Measurements from ENCODE around the gene LPP.

The LPP gene

GRCh38 chr3:188170461-188171459 lies 16.8 kb downstream of the LPP start:
- DNase-seq (ENCODE audit: low read depth) = no peak

- no peak for DNase-seq (ENCODE audit: low read depth)
Observed at GRCh38 chr3:188171682-188172467, 17.9 kb downstream of the LPP start.

DNA sequence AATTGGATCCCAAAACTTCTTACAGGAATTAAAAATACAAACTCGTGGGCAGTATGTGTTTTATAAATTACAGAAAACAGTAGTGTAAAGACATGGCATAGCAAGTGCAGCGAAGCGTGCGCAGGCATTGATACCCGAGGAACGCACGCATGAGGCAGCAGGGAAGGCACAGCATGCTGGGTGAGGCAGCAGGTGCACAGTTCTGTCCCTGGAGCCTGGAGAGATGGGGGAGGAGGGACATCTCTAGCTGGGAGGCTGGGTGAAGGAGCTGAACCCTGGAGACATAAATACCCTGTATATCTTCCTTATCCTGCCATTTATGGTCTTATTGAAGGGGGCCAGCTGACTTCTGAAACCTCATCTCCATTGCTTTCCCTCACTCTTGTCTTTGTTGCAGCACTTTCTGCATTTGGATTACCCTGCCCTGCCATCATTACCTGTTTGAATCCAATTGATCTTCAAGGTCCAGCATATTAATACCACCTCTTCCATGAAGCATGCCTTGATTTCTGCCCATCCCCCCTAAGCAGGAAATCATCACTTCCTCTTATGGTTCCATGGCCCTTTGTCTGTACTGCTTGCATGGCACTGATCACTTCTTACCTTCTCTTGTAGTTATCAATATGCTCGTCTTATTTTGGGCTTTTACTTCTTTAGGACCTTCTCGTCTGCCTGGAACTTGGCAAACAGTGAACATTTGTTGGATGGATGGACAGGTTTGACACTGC lies 20.5 kb downstream of the LPP start:
- no peak for DNase-seq (ENCODE audit: low read depth)

DNA sequence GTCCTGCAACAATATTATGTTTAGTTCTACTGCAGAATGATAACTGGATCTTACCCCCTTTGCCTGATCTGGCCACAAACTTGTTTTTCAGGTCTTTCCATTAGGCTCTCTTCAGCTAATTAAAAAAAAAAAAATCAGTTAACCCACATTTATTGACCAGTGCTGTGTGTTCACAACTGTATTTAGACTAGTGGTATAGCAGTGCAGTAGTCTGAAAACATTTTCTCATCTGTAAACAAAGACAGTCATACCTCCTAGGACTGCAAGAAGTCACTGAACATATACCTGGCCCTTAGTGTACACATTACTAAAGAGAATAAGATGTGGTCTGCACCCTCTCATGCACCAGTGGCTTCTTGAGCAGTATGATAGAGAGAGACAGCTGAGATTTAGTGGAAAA lies 22.5 kb downstream of the LPP start:
- DNase-seq (ENCODE audit: low read depth) = no peak

DNA sequence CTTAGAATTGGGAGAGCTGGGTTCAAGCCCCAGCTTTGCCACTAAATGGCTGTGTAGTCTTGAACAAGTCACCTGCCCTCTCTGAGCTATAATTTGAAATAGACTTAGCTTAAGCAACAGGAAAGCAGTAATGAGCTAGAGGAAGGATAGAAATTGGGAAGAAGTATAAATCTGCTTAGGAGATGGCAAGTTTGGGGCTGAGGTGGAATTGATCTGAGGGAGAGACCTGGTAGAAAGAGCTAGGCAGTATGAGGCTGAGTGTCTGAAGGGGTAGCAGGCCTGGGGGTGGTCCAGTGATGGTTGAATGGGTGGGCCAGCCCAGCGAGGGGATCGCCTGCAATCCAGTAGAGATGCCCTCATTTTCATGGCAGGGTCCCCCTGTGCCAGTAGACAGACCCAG lies 22.9 kb downstream of the LPP start:
- no peak for DNase-seq (ENCODE audit: low read depth)

GRCh38 chr3:188177721-188178120 lies 23.8 kb downstream of the LPP start:
- DNase-seq (ENCODE audit: low read depth) = no peak

- no peak for DNase-seq (ENCODE audit: low read depth)
Observed at GRCh38 chr3:188178293-188178936, 24.5 kb downstream of the LPP start.

GRCh38 chr3:188179006-188179966 lies 25.3 kb downstream of the LPP start:
- DNase-seq (ENCODE audit: low read depth) = peak; percentile 78

DNA sequence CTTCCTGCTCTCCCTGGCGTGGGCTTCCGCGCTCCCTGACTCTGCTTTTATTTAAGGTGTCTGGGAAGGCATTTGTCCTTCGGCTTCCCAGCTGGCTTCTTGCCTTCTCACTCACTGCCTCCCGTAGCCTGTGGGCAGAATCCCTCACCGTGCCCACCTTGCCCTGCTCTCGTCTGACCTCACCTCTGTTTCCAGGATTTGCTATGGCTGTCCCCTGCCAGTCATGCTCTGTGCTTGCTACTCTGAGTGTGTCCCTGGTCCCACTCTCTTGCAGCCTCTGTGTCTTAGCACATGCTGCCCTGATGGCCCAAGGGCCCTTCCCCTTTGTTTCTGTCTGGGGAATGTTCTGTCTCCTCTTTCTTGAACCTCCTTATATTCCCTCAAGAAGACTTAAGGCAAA lies 26.2 kb downstream of the LPP start:
- DNase-seq (ENCODE audit: low read depth) = no peak

DNA sequence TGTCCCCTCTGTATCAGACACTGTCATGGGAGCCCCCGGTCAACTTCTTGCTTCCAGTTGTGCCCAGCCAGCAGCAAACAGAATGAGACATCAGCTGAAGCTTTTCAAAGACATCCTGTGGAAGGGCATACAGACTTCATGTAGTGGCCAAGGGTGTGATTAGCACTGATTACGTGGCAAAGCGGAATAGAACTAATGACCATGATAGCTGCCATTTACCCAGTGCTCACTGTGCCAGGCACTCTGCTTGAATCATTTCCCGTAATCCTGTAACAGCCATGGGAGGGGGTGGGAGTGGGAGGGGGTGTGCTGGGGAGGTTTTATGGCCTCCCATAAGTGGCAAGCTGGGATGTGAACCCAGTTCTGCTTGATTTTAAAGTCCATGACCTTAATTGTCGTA lies 29.5 kb downstream of the LPP start:
- no peak for DNase-seq (ENCODE audit: low read depth)

- DNase-seq (ENCODE audit: low read depth) = no peak
Observed at GRCh38 chr3:188184160-188184559, 30.2 kb downstream of the LPP start.

DNA sequence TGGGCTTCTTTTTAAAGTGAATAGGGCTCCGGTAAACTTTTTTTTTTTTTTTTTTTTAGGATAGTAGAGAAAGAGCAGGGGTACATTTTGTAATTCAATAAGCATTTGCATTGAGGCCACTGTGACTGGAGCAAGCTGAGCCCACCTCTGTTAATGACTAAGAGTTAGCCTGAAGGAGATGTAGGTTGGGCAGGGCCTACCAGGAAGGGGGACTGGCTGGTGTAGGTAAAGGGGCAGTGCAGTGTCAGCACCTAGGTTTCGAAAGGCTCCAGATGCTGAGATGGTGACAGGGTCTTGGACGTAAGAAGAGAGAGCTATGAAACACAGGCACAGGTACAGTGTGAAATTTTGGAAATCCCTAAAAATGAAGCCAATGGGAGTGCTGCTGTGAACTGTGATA lies 30.7 kb downstream of the LPP start:
- DNase-seq (ENCODE audit: low read depth) = no peak

- DNase-seq (ENCODE audit: low read depth) = no peak
Observed at GRCh38 chr3:188185717-188186251, 31.8 kb downstream of the LPP start.

DNA sequence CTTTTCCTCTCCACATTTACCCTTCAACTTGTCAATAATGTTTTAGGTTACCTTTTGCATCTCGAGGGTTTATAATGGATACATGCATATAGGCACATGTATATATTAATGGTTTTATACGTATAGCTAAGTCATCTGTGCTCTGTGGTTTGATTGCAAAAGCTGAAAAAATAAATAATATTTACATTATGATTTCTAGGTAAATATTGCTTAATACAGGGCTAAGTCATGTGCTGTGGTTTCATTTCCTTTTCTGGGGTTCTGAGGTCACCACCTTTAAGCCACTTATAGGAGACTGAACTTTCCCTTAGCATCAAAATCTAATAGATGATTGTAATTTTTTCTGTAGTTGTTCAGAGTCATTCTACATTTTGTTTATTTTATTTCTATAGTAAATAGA lies 33.1 kb downstream of the LPP start:
- no peak for DNase-seq (ENCODE audit: low read depth)

DNA sequence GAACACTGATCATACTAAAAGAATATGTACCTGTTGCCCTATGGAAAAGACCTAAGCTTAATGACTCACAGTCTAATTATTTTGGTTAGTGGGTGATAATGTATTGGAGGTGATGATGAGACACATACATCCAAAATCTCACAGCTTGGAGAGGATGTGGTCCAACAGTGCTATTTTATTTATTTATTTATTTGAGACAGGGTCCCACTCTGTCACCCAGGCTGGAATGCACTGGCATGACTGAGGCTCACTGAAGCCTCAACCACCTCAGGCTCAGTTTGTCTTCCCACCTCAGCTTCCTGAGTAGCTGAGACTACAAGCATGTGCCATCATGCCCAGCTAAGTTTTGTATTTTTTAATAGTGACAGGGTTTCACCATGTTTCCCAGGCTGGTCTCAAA lies 35.0 kb downstream of the LPP start:
- DNase-seq (ENCODE audit: low read depth) = no peak

DNA sequence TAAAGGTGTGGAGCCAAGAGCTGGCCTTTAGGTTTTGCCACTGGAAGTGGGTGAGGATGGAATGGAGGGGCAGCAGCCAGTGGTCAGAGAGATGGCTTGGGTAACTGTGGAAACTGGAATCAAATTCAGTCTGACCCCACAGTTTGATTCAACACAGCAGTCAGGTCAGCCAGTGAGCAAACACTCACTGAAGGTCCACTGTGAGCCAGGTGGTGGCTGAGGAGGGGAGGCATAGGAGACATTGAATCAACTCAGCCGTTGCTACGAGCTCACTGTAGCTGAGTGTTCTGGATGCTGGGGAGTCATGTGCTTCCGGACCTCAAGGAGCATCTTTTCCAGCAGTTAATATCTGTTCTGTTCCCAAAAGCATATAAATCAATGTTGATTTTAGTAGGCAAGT lies 37.5 kb downstream of the LPP start:
- DNase-seq (ENCODE audit: low read depth) = no peak

DNA sequence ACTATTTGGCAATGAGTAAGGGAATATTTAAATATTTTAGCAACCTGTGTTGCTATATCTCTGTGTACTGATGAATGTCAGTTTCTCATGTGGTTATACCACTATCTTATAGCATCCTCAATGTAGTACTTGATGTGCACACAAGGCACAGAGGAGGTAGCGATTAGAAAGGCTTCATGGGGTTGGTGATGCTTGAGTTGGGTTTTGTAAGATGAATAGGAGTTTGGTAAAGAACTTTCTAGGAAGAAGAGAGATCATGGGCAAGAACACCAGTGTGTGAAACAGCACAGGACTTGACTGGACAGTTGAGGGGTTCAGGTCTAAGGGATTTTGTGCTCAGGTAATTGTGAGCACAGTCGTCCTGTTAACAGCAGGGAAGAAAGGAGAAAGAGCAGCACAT lies 38.1 kb downstream of the LPP start:
- DNase-seq (ENCODE audit: low read depth) = no peak

GRCh38 chr3:188194332-188194731 lies 40.4 kb downstream of the LPP start:
- DNase-seq (ENCODE audit: low read depth) = no peak

DNA sequence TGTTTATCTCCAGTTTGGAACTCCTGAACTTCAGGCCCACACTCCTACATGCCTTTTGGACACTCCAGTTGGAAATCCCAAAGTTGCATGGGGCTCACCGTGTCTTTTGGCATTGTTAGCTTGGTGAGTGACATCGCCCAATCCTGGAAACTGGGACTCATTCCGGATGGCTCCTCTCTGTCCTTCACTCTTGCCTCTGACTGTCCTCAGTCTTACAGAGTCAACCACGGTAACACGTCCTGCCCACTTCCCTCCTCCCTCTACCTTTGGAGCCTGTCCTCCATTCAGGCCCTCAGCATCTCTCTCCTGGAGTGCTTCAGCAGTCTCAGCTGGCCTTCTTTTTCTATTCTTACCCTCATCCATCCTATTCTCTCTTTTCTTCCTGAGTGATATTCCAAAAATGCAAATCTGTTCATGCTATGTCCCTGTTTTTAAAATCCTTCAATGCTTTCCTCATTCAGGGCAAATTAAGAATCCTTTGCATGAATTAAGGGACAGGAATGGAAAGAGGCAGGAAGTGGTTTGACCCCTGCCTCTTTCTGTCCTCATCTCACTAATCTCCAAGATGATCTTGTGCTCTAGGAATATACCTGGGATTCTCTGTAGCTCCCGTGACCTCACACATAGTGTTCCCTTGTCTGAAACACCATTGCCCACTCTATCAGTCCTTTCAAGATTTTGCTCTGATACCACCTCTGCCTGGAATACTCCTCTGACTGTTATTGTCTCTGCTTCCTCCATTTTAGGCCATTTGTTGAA lies 42.5 kb downstream of the LPP start:
- no peak for DNase-seq (ENCODE audit: low read depth)

DNA sequence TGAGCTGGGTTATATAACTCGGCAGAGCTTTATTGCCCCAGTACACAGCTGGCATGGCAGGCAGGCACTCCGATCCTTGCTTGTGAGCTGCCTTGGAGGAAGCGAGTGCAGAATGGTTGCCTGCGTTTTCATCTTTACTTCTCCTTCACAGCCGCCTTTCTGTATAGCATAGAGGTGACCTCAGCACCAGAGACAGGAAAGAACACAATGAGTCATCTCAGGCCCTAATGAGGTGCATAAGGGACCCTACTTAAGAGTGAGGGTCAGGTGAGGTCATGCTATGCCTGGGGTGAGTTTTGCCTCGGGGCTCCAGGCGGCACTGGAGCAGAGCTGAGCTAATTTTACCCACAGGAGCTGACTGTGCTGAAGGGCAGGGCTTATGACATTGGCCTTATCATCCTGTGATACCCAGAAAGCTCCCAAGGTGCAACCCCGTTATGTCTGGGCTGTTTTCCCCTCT lies 43.5 kb downstream of the LPP start:
- no peak for DNase-seq (ENCODE audit: low read depth)

All from GM04503 (cell line).